CD4-positive, alpha-beta T cell (primary cell): ENCODE measurements around the gene CHD9. TPM values are rescaled to one million over a fixed set of nuclear protein-coding genes. Genes with fewer than 3 reads are reported as not detected.

ENCODE experiments used
- ATAC-seq: fragments of 200-7000 bp; cut with Tn5 transposase; one replicate; pipeline ENCODE4 v1.10.0; 2022; ENCODE audit warnings: mild to moderate bottlenecking; ENCODE audit not compliant: poor library complexity
- CTCF ChIA-PET: fragments of 350-600 bp; sonication (Branson Sonifier 250); formaldehyde crosslinking; loops from one replicate; lab custom pipeline; 2021; ENCODE audit warnings: antibody characterized with exemption, inconsistent platforms; lab: Charles Lee
- POLR2A ChIA-PET: fragments of 350-600 bp; sonication (Branson Sonifier 250); formaldehyde crosslinking; loops from one replicate; lab custom pipeline; 2021; ENCODE audit warnings: antibody characterized with exemption, inconsistent platforms; lab: Charles Lee
- DNase-seq, 14 experiments: peaks; one replicate each; pipeline ENCODE4 v3.0.0-alpha.2; 2013 to 2020; ENCODE audit warnings: mixed read lengths in 2 of 14
- H3K27ac ChIP-seq, 2 donors: one replicate each; pipeline versions ENCODE4 v1.5.1 to v1.7.0; 2013; ENCODE audit warnings: low read length in 2 of 2, low read depth in 1 of 2, mild to moderate bottlenecking in 1 of 2
- H3K27me3 ChIP-seq, 2 experiments: 1 replicate in 1 of 2; 2 replicates in 1 of 2; pipeline versions ENCODE4 v1.6.1 to v1.7.0; 2013; ENCODE audit warnings: low read length in 2 of 2, control low read depth in 1 of 2, mild to moderate bottlenecking in 1 of 2, moderate library complexity in 1 of 2; ENCODE audit not compliant: insufficient read depth in 2 of 2, control insufficient read depth in 1 of 2
- H3K36me3 ChIP-seq: one replicate; pipeline ENCODE4 v1.6.1; 2013; ENCODE audit warnings: low read length, control low read depth; ENCODE audit not compliant: insufficient read depth
- H3K4me1 ChIP-seq: one replicate; pipeline ENCODE4 v1.6.1; 2013; ENCODE audit warnings: low read length, control low read depth; ENCODE audit not compliant: insufficient read depth
- H3K4me3 ChIP-seq: one replicate; pipeline ENCODE4 v1.5.1; 2013; ENCODE audit warnings: mild to moderate bottlenecking, low read length, moderate library complexity
- H3K9me3 ChIP-seq, 2 experiments: 1 replicate in 1 of 2; 2 replicates in 1 of 2; pipeline versions ENCODE4 v1.6.1 to v1.7.0; 2013; ENCODE audit warnings: low read length in 2 of 2, mild to moderate bottlenecking in 2 of 2, control low read depth in 1 of 2, moderate library complexity in 1 of 2; ENCODE audit not compliant: control insufficient read depth in 1 of 2, insufficient read depth in 1 of 2
- H3K27ac Mint-ChIP-seq: one replicate; pipeline ENCODE4 v1.8.0; 2020; ENCODE audit warnings: mixed read lengths
- H3K27me3 Mint-ChIP-seq: one replicate; pipeline ENCODE4 v1.8.0; 2021; ENCODE audit warnings: mixed read lengths
- H3K36me3 Mint-ChIP-seq: one replicate; pipeline ENCODE4 v1.8.0; 2021; ENCODE audit warnings: low read depth, mixed read lengths
- H3K4me1 Mint-ChIP-seq: one replicate; pipeline ENCODE4 v1.8.0; 2021; ENCODE audit warnings: low read depth, mixed read lengths
- H3K4me3 Mint-ChIP-seq: one replicate; pipeline ENCODE4 v1.8.0; 2020; ENCODE audit warnings: mild to moderate bottlenecking, mixed read lengths
- H3K9me3 Mint-ChIP-seq: one replicate; pipeline ENCODE4 v1.8.0; 2020; ENCODE audit warnings: mixed read lengths
- CTCF ChIP-seq: fragments of 200-600 bp; IDR thresholded peaks from one replicate; pipeline ENCODE4 v1.8.0; 2022; ENCODE audit warnings: antibody characterized with exemption, mild to moderate bottlenecking
- intact Hi-C, 2 experiments: fragments of 100-400 bp; cut with DNase I in 1 of 2; cut with micrococcal nuclease in 1 of 2; formaldehyde crosslinking; loops; one replicate each; pipeline versions ENCODE4 v1.15.1 to v1.9.0; 2023 to 2025; cut with DNase I, micrococcal nuclease
- total RNA-seq, 174 experiments: library from RNA in 2 of 174; stranded (reverse) in 2 of 174; gene quantifications; one replicate each; pipeline ENCODE4 v1.2.3 and lab custom pipeline; 2021 to 2026

CHD9 gene
- total RNA-seq, 2 experiments from 2014 or later = 28.2 to 28.8 TPM

DNA sequence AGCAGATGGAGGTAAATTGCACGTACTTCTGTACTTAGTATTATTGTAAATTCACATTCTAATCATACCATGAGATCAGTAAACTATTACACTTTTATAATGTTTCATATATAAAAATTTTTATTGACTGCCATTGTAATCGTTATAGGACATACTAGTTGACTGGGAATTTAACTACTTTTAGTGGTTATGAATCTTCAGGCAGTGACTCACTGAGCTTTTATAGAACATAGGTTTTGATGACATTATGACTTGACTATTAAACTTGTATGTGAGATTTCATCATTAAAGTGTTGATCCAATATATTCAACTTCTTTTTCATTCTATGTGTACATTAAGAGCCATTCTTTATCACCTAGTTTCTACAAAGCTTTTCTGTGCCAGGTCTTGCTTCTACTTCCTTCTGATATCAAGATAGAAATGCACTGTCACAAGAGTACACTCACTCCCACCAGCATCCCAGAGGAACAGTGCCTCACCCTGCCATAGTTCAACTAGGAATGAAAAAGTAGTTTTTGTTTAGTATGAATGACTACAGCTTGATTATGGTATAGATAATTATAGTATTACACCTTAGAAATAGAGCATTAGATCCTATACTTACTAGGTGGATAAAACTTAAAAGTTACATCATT, 237.1 kb downstream of the CHD9 start:
- Mint-ChIP-seq H3K27me3 (no peaks in the 10 kb centered on the region), H3K36me3 (peaks cover 79% of the 10 kb centered on the region), H3K27ac (no peak overlapping the region), H3K4me1 (no peaks in the 10 kb centered on the region), H3K9me3 (no peaks in the 10 kb centered on the region), H3K4me3 (no peak overlapping the region)
- H3K27me3 ChIP-seq = no peaks in the 10 kb centered on the region
- H3K9me3 ChIP-seq = no peaks in the 10 kb centered on the region
- H3K4me1 ChIP-seq = no peaks in the 10 kb centered on the region
- no peak for TF ChIP-seq CTCF
- ATAC-seq = no peak
- H3K36me3 ChIP-seq = peaks cover 27% of the 10 kb centered on the region
- no peak overlapping the region for H3K4me3 ChIP-seq
- H3K27ac ChIP-seq = no peak overlapping the region
- ChIA-PET CTCF (interaction anchor here (1.5 kb wide), 1 partner anchor 9 kb away, joined by 4 read pairs; no protein-coding TSS in a partner anchor), POLR2A (no interaction called here)
- no peak for DNase-seq
- intact Hi-C loops = no loop called here

- no peak for ATAC-seq
Measured at GRCh38 chr16:53297477-53297876, 242.7 kb downstream of the CHD9 start.

GRCh38 chr16:53304334-53304733, 249.5 kb downstream of the CHD9 start:
- H3K27ac ChIP-seq = no peak overlapping the region
- TF ChIP-seq CTCF = no peak
- CTCF ChIA-PET = no interaction called here
- intact Hi-C loops = no loop called here
- ATAC-seq = no peak
- no peaks in the 10 kb centered on the region for H3K4me1 ChIP-seq
- no peak overlapping the region for H3K4me3 ChIP-seq
- Mint-ChIP-seq H3K9me3 (no peaks in the 10 kb centered on the region), H3K4me1 (no peaks in the 10 kb centered on the region), H3K27me3 (no peaks in the 10 kb centered on the region), H3K36me3 (peaks cover 64% of the 10 kb centered on the region), H3K4me3 (no peak overlapping the region), H3K27ac (no peak overlapping the region)
- DNase-seq = no peak
- no peaks in the 10 kb centered on the region for H3K9me3 ChIP-seq
- H3K36me3 ChIP-seq = peaks cover 31% of the 10 kb centered on the region
- H3K27me3 ChIP-seq = no peaks in the 10 kb centered on the region
- POLR2A ChIA-PET = interaction anchor here (0.9 kb wide), 1 partner anchor 199 kb away, joined by 3 read pairs; the partner anchor contains the start of gene AKTIP

More at GRCh38 chr16:53297477-53297876, 242.7 kb downstream of the CHD9 start:
- Histone ChIP-seq H3K36me3 (peaks cover 15% of the 10 kb centered on the region), H3K27ac (no peak overlapping the region), H3K27me3 (no peaks in the 10 kb centered on the region), H3K4me1 (no peaks in the 10 kb centered on the region), H3K9me3 (no peaks in the 10 kb centered on the region), H3K4me3 (no peak overlapping the region)
- CTCF ChIA-PET = no interaction called here
- intact Hi-C loops = no loop called here
- Mint-ChIP-seq H3K4me1 (no peaks in the 10 kb centered on the region), H3K27ac (no peak overlapping the region), H3K4me3 (no peak overlapping the region), H3K36me3 (peaks cover 72% of the 10 kb centered on the region), H3K27me3 (no peaks in the 10 kb centered on the region), H3K9me3 (no peaks in the 10 kb centered on the region)
- POLR2A ChIA-PET = no interaction called here
- DNase-seq = no peak
- TF ChIP-seq CTCF = no peak
